Brain microvascular endothelial cell (primary cell): ENCODE measurements around the gene XRCC6.
"Not testable (repeated sequence)": the region's sequence is repeated elsewhere in the genome, so short reads cannot be mapped to it uniquely, and the experiment has no call there.

Experiments used
- DNase-seq: peaks from one replicate; pipeline ENCODE4 v3.0.0-alpha.2; 2020
- H3K27ac ChIP-seq: fragments of 250-450 bp; sonication (Bioruptor Pico); 2 replicates; pipeline ENCODE4 v1.5.1; 2020; ENCODE audit warnings: mild to moderate bottlenecking, moderate library complexity
- H3K27me3 ChIP-seq: fragments of 250-450 bp; sonication (Bioruptor Pico); replicated peaks from 2 replicates; pipeline ENCODE4 v1.5.1; 2020; ENCODE audit warnings: mild to moderate bottlenecking
- H3K36me3 ChIP-seq: fragments of 250-450 bp; sonication (Bioruptor Pico); replicated peaks from 2 replicates; pipeline ENCODE4 v1.5.1; 2020; ENCODE audit warnings: mild to moderate bottlenecking
- H3K4me3 ChIP-seq: 2 replicates; pipeline ENCODE4 v1.5.1; 2011; ENCODE audit warnings: low read depth, mild to moderate bottlenecking, control low read depth, low read length, moderate library complexity
- in situ Hi-C: cut with HindIII; loops from 2 replicates; pipeline ENCODE4 v1.10.0; 2017; ENCODE audit warnings: low sequenced_read_pairs, low pct_ligation_motif_present
- TF ChIP-seq, protein P1 (sequence below): IDR thresholded peaks from 2 replicates; pipeline ENCODE4 v1.5.1; 2011; ENCODE audit warnings: low read depth, mild to moderate bottlenecking, moderate library complexity, low read length, control low read depth, inconsistent platforms; ENCODE audit errors: missing control alignments

XRCC6 gene

DNA sequence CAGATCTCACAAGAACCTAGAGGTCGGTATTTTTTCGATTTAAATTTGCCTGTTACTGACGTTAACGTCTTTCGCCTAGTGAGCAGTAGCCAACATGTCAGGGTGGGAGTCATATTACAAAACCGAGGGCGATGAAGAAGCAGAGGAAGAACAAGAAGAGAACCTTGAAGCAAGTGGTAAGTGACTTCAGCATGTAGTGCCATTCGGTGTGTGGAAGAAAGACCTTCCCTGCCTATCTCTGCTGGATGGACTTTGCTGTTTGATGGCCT is 750 bp downstream of the XRCC6 start:
- Histone ChIP-seq H3K4me3 (peak overlapping the region; percentile 98), H3K27ac (peak overlapping the region; percentile 92), H3K36me3 (peaks cover 25% of the 10 kb centered on the region), H3K27me3 (no peaks in the 10 kb centered on the region)
- in situ Hi-C loops, result no loop called here
- no peak for DNase-seq
- TF ChIP-seq, protein P1, sequence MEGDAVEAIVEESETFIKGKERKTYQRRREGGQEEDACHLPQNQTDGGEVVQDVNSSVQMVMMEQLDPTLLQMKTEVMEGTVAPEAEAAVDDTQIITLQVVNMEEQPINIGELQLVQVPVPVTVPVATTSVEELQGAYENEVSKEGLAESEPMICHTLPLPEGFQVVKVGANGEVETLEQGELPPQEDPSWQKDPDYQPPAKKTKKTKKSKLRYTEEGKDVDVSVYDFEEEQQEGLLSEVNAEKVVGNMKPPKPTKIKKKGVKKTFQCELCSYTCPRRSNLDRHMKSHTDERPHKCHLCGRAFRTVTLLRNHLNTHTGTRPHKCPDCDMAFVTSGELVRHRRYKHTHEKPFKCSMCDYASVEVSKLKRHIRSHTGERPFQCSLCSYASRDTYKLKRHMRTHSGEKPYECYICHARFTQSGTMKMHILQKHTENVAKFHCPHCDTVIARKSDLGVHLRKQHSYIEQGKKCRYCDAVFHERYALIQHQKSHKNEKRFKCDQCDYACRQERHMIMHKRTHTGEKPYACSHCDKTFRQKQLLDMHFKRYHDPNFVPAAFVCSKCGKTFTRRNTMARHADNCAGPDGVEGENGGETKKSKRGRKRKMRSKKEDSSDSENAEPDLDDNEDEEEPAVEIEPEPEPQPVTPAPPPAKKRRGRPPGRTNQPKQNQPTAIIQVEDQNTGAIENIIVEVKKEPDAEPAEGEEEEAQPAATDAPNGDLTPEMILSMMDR, result no peak

DNA sequence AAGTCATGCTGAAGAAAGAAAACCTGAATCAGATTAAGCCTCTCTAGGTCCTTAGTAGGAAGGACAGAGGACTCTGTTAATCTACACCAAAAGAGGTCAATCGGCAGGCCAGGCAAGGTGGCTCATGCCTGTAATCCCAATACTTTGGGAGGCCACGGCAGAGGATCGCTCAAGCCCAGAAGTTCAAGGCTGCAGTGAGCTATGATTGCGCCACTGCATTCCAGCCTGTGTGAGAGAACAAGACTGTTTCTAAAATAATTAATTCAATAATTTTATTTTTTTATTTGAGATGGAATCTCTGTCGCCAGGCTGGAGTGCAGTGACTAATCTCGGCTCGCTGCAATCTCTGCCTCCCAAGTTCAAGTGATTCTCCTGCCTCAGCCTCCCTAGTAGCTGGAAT is 4.5 kb downstream of the XRCC6 start:
- peaks cover 51% of the 10 kb centered on the region for H3K36me3 ChIP-seq
- in situ Hi-C loops, result no loop called here
- TF ChIP-seq, protein P1, result no peak
- H3K27ac ChIP-seq, result no peak overlapping the region
- no peak overlapping the region for H3K4me3 ChIP-seq
- no peaks in the 10 kb centered on the region for H3K27me3 ChIP-seq
- DNase-seq, result no peak

DNA sequence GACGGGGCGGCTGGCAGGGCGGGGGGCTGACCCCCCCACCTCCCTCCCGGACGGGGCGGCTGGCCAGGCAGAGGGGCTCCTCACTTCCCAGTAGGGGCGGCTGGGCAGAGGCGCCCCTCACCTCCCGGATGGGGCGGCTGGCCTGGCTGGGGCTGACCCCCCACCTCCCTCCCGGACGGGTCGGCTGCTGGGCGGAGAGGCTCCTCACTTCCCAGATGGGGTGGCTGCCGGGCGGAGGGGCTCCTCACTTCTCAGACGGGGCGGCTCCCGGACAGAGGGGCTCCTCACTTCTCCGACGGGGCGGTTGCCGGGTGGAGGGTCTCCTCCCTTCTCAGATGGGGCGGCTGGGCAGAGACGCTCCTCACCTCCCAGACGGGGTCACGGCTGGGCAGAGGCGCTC is 10.0 kb downstream of the XRCC6 start:
- H3K27me3 ChIP-seq, in situ Hi-C loops, H3K4me3 ChIP-seq, H3K27ac ChIP-seq, DNase-seq: not testable (repeated sequence)
- H3K36me3 ChIP-seq, result peaks cover 49% of the 10 kb centered on the region

DNA sequence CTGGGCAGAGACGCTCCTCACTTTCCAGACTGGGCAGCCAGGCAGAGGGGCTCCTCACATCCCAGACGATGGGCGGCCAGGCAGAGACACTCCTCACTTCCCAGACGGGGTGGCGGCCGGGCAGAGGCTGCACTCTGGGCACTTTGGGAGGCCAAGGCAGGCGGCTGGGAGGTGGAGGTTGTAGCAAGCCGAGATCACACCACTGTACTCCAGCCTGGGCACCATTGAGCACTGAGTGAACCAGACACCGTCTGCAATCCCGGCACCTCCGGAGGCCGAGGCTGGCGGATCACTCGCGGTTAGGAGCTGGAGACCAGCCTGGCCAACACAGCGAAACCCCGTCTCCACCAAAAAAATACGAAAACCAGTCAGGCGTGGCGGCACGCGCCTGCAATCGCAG is 10.5 kb downstream of the XRCC6 start:
- H3K27ac ChIP-seq, H3K27me3 ChIP-seq, H3K4me3 ChIP-seq, in situ Hi-C loops, DNase-seq: not testable (repeated sequence)
- H3K36me3 ChIP-seq, result peaks cover 53% of the 10 kb centered on the region

DNA sequence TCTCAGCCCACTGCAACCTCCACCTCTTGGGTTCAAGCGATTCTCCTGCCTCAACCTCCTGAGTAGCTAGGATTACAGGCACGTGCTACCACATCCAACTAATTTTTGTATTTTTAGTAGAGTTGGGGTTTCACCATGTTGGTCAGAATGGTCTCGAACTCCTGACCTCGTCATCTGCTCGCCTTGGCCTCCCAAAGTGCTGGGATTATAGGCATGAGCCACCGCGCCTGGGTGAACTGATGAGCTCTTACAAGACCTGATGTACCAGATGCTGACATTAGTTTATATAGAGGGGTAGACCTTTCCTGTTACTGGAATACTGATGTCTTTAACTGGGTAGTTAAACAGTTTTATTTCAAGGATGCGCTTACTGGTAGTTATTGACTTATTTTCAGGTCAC is 13.5 kb downstream of the XRCC6 start:
- peaks cover 55% of the 10 kb centered on the region for H3K36me3 ChIP-seq
- H3K27ac ChIP-seq, in situ Hi-C loops, H3K4me3 ChIP-seq, DNase-seq, H3K27me3 ChIP-seq: not testable (repeated sequence)

DNA sequence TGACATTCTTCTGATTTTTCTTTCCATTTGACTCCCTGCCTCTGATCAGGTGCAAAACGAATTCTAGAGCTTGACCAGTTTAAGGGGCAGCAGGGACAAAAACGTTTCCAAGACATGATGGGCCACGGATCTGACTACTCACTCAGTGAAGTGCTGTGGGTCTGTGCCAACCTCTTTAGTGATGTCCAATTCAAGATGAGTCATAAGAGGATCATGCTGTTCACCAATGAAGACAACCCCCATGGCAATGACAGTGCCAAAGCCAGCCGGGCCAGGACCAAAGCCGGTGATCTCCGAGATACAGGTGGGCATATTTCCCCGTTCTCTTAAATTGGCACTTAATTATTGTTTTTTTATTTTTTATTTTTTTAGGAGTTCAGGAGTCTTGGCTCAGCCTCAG is 15.4 kb downstream of the XRCC6 start:
- Histone ChIP-seq H3K27ac (no peak overlapping the region), H3K36me3 (peaks cover 61% of the 10 kb centered on the region), H3K4me3 (no peak overlapping the region), H3K27me3 (no peaks in the 10 kb centered on the region)
- peak; percentile 33 for DNase-seq
- in situ Hi-C loops, result no loop called here
- TF ChIP-seq, protein P1, result no peak

DNA sequence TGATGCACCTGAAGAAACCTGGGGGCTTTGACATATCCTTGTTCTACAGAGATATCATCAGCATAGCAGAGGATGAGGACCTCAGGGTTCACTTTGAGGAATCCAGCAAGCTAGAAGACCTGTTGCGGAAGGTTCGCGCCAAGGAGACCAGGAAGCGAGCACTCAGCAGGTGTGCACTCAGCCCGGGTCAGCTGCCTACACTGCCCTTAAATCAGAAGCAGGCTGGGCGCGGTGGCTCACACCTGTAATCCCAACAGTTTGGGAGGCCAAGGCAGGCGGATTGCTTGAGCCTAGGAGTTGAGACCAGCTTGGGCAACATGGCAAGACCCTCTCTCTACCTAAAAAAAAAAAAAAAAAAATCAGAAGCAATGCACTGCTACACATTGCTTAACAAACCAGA is 16.5 kb downstream of the XRCC6 start:
- H3K4me3 ChIP-seq, H3K27me3 ChIP-seq, DNase-seq, H3K27ac ChIP-seq, in situ Hi-C loops: not testable (repeated sequence)
- H3K36me3 ChIP-seq, result peaks cover 60% of the 10 kb centered on the region

DNA sequence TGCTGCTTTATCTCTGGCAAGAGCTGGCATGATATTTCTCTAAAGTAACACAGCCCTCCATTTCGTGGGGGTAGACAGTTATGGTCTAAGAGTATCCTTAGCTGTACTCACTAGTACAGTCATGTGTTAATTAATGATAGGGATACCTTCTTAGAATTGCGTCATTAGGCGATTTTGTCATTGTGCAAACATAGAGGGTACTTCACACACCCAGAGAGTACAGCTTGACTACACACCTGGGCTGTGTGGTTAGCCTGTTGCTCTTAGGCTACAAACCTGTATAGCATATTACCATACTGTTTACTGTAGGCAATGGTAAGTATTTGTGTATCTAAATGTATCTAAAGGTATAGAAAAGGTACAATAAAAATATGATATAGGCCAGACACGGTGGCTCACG is 17.0 kb downstream of the XRCC6 start:
- TF ChIP-seq, protein P1, result no peak
- Histone ChIP-seq H3K27me3 (no peaks in the 10 kb centered on the region), H3K4me3 (no peak overlapping the region), H3K36me3 (peaks cover 65% of the 10 kb centered on the region), H3K27ac (no peak overlapping the region)
- in situ Hi-C loops, result no loop called here
- DNase-seq, result no peak
